ENCODE data around the gene MAPK8IP3. TPM values are rescaled to one million over a fixed set of nuclear protein-coding genes. Genes with fewer than 3 reads are reported as not detected.
"Not testable (repeated sequence)": the region's sequence is repeated elsewhere in the genome, so short reads cannot be mapped to it uniquely, and the experiment has no call there.

MAPK8IP3 gene
- polyA plus RNA-seq, 1 donor from 2014 or later, result 5.9 TPM

DNA sequence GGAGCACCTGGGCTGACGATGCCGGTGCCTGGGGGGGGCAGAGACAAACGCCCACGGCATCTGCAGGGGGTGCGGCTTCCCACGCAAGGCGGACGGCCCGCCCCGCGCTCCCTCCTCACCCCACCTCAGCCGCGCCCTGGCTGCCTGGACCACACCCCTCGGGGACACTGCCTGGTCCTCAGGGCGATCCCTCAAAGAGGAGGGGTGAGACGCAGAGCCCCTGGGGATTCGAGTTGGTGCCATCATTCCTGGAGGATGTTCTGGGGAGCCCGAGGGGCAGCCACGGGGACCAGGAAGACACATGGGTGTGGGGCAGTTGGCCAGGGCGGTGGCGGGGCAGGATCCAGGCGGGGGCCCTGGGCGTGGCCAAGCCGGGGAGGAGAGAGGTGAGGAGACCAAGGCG, 83.6 kb downstream of the MAPK8IP3 start:
- no peak overlapping the region for H3K4me3 Mint-ChIP-seq

DNA sequence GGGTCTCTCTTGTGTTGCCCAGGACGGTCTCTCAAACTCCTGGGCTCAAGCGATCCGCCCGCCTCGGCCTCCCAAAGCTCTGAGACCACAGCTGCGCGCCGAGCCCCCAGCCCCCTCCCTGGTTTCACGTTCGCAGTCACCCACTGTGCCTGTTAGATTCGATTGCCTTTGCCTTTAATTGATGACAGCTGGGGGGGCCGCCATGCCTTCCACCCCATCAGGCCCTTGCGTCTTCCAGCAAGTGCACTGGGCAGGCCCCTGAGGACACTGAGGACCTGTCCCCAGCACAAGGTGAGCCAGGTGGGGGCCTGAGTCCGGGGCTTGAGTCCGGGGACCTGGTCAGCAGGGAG, 84.2 kb downstream of the MAPK8IP3 start:
- no peaks in the 10 kb centered on the region for H3K27me3 Mint-ChIP-seq
- H3K27ac Mint-ChIP-seq, result no peak overlapping the region
- H3K9me3 Mint-ChIP-seq, result no peaks in the 10 kb centered on the region
- H3K4me3 Mint-ChIP-seq, result no peak overlapping the region
- peaks cover 2% of the 10 kb centered on the region for H3K36me3 Mint-ChIP-seq
- H3K4me1 Mint-ChIP-seq, result peaks cover 0 to 4% (median 0%) of the 10 kb centered on the region in 3 donors

More for the DNA sequence above, 83.6 kb downstream of the MAPK8IP3 start:
- Mint-ChIP-seq H3K27ac (no peak overlapping the region), H3K27me3 (no peaks in the 10 kb centered on the region), H3K4me1 (peaks cover 0 to 6% (median 2%) of the 10 kb centered on the region in 3 donors), H3K9me3 (no peaks in the 10 kb centered on the region), H3K36me3 (peaks cover 2% of the 10 kb centered on the region)

- Mint-ChIP-seq H3K27me3 (no peaks in the 10 kb centered on the region), H3K4me3 (no peak overlapping the region)
These were observed 84.7 kb downstream of the MAPK8IP3 start for GRCh38 chr16:1790611-1791255.

DNA sequence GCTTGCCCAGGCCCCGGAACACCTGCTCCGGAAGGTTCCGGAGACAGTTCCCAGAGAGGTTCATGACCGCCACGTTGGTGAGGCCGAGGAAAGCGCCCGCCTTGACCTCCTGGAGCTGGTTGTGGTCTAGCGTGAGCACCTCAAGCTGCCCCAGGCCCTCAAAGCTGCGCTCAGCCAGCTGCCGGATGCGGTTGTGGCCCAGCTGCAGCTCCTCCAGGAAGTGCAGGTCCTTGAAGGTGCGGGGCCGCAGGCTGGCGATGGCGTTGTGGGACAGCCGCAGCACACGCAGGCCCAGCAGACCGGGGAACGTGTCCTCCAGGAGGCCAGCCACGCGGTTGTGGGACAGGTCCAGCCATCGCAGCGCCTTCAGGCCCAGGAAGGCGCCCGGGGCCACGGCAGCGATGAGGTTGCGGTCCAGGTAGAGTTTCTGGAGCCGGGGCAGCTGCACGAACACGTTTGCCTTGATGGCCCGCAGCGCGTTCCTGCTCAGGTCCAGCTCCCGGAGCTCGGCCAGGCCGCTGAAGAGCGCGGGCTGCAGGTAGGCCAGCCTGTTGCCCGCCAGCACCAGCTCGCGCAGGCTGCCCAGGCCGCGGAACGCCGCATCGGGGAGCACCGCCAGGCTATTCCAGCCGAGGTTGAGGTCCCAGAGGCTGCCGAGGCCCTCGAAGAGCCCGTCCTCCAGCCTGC, 85.4 kb downstream of the MAPK8IP3 start:
- Mint-ChIP-seq H3K27me3 (no peaks in the 10 kb centered on the region), H3K9me3 (no peaks in the 10 kb centered on the region), H3K4me1 (peaks cover 0 to 4% (median 0%) of the 10 kb centered on the region in 3 donors), H3K4me3 (no peak overlapping the region), H3K27ac (no peak overlapping the region), H3K36me3 (peaks cover 2% of the 10 kb centered on the region)

More at GRCh38 chr16:1790611-1791255, 84.7 kb downstream of the MAPK8IP3 start:
- no peaks in the 10 kb centered on the region for H3K9me3 Mint-ChIP-seq
- H3K36me3 Mint-ChIP-seq, result peaks cover 2% of the 10 kb centered on the region
- no peak overlapping the region for H3K27ac Mint-ChIP-seq
- peaks cover 0 to 4% (median 0%) of the 10 kb centered on the region in 3 donors for H3K4me1 Mint-ChIP-seq

GRCh38 chr16:1791943-1792812, 86.2 kb downstream of the MAPK8IP3 start:
- H3K36me3 Mint-ChIP-seq, result peaks cover 2% of the 10 kb centered on the region
- peak overlapping the region in 1 of 3 donors; percentile 39 for H3K27ac Mint-ChIP-seq
- H3K9me3 Mint-ChIP-seq, result peaks cover 0 to 4% (median 0%) of the 10 kb centered on the region in 3 donors
- peaks cover 0 to 4% (median 0%) of the 10 kb centered on the region in 3 donors for H3K4me1 Mint-ChIP-seq
- H3K4me3 Mint-ChIP-seq, result no peak overlapping the region
- no peaks in the 10 kb centered on the region for H3K27me3 Mint-ChIP-seq

DNA sequence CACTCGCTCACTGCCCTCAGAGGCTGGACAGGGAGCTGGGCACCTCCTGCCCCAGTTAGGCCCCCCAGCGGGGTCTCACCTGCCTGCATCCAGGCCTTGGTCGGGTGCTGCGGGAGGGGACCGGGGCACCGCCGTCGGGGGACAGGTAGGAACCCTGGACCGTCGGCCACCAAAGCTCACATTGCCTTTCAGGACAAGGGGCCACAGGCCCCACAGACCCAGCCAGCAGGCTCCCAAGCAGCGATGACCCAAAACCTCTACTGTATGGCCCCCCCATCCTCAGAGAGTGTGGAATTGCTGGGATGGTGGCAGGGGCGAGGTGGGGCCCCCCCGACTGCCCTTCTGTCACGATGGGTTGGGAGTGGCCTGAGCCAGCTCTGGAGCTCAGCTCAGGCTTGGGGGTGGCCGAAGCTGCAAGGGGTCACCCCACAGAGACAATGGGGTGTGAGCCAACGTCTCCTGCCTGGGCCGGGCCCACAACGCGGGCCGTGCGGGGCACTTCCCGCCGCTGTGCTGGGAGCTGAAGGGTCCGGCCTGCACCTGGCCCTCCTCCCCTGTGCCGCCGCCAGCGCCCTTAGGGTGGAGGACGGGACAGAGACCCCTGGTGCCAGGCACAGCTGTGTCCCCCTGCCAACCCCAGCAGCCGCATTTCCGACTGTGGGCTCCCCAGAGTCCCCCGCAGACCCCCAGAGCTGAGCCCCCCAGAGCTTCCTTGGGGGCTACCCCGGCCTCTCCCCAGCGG, 87.0 kb downstream of the MAPK8IP3 start:
- H3K36me3 Mint-ChIP-seq, result peaks cover 4% of the 10 kb centered on the region
- H3K4me3 Mint-ChIP-seq, result no peak overlapping the region
- peaks cover 0 to 4% (median 0%) of the 10 kb centered on the region in 3 donors for H3K4me1 Mint-ChIP-seq
- H3K27ac Mint-ChIP-seq, result peak overlapping the region in 1 of 3 donors; percentile 39
- peaks cover 0 to 5% (median 1%) of the 10 kb centered on the region in 3 donors for H3K9me3 Mint-ChIP-seq
- no peaks in the 10 kb centered on the region for H3K27me3 Mint-ChIP-seq

- peaks cover 0 to 5% (median 1%) of the 10 kb centered on the region in 3 donors for H3K9me3 Mint-ChIP-seq
- H3K27me3 Mint-ChIP-seq, result no peaks in the 10 kb centered on the region
- peaks cover 0 to 4% (median 0%) of the 10 kb centered on the region in 3 donors for H3K4me1 Mint-ChIP-seq
- H3K4me3 Mint-ChIP-seq, result no peak within 1 kb of the TSS
- peak within 1 kb of the TSS in 1 of 3 donors; percentile 39 for H3K27ac Mint-ChIP-seq
- peaks cover 4% of the 10 kb centered on the region for H3K36me3 Mint-ChIP-seq
These were observed 87.7 kb downstream of the MAPK8IP3 start, which contains the start of gene IGFALS for GRCh38 chr16:1793578-1794220. IGFALS (minus strand) TSS chr16:1793705; CDS start chr16:1793652, 53 bp downstream.

DNA sequence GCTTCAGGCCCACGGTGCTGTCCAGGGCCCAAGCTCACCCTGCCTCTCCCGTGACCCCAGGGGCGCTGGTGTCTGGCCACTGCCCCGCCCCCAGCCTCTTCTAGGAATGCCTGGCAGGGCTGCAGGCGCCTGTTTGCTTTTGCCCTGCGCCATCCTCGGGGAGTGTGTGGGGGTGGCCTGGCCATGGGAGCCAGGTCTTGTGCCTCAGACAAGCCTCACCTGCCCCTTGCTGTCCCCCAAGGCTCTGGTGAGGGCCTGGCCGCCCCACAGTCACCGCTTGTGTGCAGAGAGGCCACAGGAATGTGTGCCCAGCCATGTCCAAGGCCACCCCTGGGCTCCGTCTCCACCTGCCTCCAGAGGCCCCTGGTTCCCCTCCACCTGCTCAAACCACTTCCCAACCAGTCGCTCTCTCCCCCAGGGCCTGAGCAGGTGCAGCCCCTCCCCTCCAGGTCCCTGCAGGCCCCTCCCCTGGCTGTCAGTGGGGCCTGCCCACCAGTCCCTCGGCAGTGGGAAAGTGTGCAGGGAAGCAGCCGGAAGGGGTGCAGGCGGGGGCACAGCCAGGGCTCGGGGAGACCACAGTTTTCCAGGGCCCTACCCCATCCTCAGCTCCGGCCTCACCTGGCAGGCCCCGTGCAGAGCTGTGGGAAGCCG, 88.4 kb downstream of the MAPK8IP3 start:
- Mint-ChIP-seq H3K27ac (no peak overlapping the region), H3K4me3 (no peak overlapping the region), H3K27me3 (no peaks in the 10 kb centered on the region), H3K4me1 (no peaks in the 10 kb centered on the region), H3K9me3 (peaks cover 0 to 11% (median 1%) of the 10 kb centered on the region in 3 donors), H3K36me3 (peaks cover 2% of the 10 kb centered on the region)

DNA sequence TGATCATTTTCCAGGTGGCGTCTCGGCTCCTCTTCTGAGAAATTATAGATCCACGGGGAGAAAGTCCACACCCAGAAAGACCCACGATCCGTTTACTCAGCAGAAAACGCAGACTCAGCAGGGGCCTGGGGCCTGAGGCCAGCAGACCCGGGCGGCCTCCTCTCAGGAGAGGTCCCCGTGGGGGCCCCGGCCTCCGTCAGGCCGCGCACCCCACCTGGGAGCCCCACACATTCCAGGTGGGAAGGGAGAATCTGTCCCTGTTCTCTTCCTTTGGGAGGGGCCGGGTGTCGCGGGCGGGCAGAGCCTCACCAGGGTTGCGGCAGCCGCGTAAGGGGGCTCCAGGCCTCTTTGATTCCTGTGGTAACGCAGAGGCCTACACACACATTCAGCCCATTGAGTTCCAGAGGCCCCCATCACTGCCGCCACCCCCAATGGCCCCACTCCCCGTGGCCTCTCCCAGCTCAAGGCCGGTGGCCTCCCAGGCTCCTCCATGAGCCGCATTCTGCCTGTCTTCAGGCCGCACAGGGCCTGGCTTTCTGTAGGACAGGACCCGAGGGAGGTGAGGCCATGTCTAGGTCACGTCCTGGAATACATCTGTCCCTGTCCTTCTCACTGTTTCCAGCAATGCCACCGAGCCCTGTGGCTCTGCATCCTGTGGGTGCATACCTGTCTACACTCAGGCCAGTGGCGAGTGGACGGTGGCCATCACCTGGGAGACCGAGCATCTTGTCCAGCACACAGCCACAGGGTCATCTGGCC, 89.1 kb downstream of the MAPK8IP3 start:
- no peaks in the 10 kb centered on the region for H3K4me1 Mint-ChIP-seq
- no peak overlapping the region for H3K4me3 Mint-ChIP-seq
- no peak overlapping the region for H3K27ac Mint-ChIP-seq
- H3K9me3 Mint-ChIP-seq, result peaks cover 0 to 14% (median 1%) of the 10 kb centered on the region in 3 donors
- peaks cover 2% of the 10 kb centered on the region for H3K36me3 Mint-ChIP-seq
- no peaks in the 10 kb centered on the region for H3K27me3 Mint-ChIP-seq

DNA sequence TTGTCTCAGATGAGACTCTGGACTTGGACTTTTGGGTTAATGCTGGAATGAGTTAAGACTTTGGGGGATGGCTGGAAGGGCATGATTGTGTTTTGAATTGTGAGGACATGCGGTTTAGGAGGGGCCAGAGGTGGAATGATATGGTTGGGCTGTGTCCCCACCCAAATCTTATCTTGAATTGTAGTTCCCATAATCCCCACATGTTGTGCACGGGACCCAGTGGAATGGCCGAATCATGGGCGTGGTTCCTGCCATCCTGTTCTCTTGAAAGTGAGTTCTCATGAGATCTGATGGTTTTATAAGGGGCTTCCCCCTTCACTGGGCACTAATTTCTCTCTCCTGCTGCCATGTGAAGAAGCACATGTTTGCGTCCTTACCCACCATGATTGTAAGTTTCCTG, 93.3 kb downstream of the MAPK8IP3 start:
- not testable (repeated sequence) for H3K27me3 Mint-ChIP-seq, H3K4me1 Mint-ChIP-seq, H3K36me3 Mint-ChIP-seq
- peak overlapping the region in 1 of 4 donors; percentile 17 for H3K4me3 Mint-ChIP-seq
- H3K27ac Mint-ChIP-seq, result peak overlapping the region in 1 of 3 donors; percentile 53
- peaks cover 0 to 20% (median 4%) of the 10 kb centered on the region in 3 donors for H3K9me3 Mint-ChIP-seq

DNA sequence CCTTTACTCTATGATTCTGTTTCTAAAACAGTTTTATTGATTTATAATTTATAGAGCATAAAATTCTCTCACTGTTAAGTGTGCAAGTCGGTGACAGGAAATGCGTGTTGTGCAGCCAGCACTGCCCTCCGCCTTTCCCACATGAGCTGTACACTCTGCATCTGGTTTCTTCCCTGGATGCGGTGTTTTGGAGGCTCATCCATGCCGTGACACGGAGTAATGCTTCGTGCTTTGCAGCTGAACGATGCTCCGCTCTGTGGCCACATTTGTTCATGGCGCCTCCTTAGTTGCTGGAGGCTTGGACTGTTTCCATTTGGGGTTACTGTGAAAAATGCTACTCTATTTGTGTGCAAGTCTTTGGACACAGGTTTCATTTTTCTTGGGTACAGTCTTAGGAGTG, 94.7 kb downstream of the MAPK8IP3 start:
- no peaks in the 10 kb centered on the region for H3K4me1 Mint-ChIP-seq
- no peak overlapping the region for H3K27ac Mint-ChIP-seq
- H3K36me3 Mint-ChIP-seq, result peaks cover 5% of the 10 kb centered on the region
- peaks cover 0 to 20% (median 4%) of the 10 kb centered on the region in 3 donors for H3K9me3 Mint-ChIP-seq
- no peaks in the 10 kb centered on the region for H3K27me3 Mint-ChIP-seq
- no peak overlapping the region for H3K4me3 Mint-ChIP-seq

DNA sequence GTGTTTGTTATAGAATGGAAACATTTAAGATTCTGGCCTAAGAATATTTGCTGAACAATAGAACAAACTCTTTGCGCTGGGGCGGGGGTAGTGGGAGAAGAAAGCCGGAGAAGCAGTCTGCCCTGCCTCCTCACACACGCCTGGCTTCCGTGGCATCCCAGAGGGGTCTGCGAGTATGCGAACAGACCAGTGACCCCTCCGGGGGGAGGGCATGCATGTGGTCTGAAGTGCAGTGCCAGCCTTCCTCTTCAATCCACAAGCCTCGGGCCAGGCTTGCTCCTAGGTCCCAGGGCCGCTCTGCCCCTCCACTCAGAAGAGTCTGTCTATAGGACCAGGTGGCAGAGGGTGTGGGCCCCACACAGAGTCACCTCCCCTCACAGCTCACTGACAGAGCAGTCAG, 101.6 kb downstream of the MAPK8IP3 start:
- Mint-ChIP-seq H3K27me3 (no peaks in the 10 kb centered on the region), H3K4me1 (no peaks in the 10 kb centered on the region), H3K27ac (no peak overlapping the region), H3K9me3 (peaks cover 0 to 2% (median 0%) of the 10 kb centered on the region in 3 donors), H3K4me3 (no peak overlapping the region), H3K36me3 (peaks cover 8% of the 10 kb centered on the region)

- Mint-ChIP-seq H3K4me1 (peaks cover 0 to 5% (median 0%) of the 10 kb centered on the region in 3 donors), H3K36me3 (peaks cover 8% of the 10 kb centered on the region), H3K9me3 (peaks cover 0 to 2% (median 0%) of the 10 kb centered on the region in 3 donors), H3K27me3 (no peaks in the 10 kb centered on the region), H3K4me3 (no peak overlapping the region), H3K27ac (no peak overlapping the region)
These were observed 102.7 kb downstream of the MAPK8IP3 start for GRCh38 chr16:1808691-1809090.

All from IgD-negative memory B cell (primary cell).